GM23338 (cell line): ENCODE data around the gene CCL18. TPM values are rescaled to one million over a fixed set of nuclear protein-coding genes. Genes with fewer than 3 reads are reported as not detected.

Source experiments
- ATAC-seq: fragments of 200-7000 bp; cut with Tn5 transposase; 3 replicates; pipeline ENCODE4 v1.9.1; 2020
- DNase-seq: peaks from one replicate; pipeline ENCODE4 v3.0.0-alpha.2; 2015; ENCODE audit warnings: low spot score
- H2AFZ ChIP-seq: fragments of 200-600 bp; sonication (generic); 2 replicates; pipeline ENCODE4 v1.8.0; 2016; ENCODE audit warnings: antibody characterized with exemption, mild to moderate bottlenecking, moderate library complexity
- H3F3A ChIP-seq: fragments of 200-600 bp; sonication (generic); replicated peaks from 2 replicates; pipeline ENCODE4 v1.8.0; 2017; ENCODE audit warnings: antibody characterized with exemption, mixed run types, low read depth
- H3K27ac ChIP-seq: fragments of 200-600 bp; sonication (generic); 2 replicates; pipeline ENCODE4 v1.6.1; 2016; ENCODE audit warnings: low read depth
- H3K27me3 ChIP-seq: fragments of 200-600 bp; sonication (generic); 2 replicates; pipeline ENCODE4 v1.8.0; 2016; ENCODE audit warnings: mild to moderate bottlenecking, mixed run types, moderate library complexity; ENCODE audit not compliant: insufficient read depth
- H3K36me3 ChIP-seq: fragments of 200-600 bp; sonication (generic); 2 replicates; pipeline ENCODE4 v1.8.0; 2016; ENCODE audit warnings: mild to moderate bottlenecking; ENCODE audit not compliant: insufficient read depth
- H3K4me1 ChIP-seq: fragments of 200-600 bp; sonication (generic); 2 replicates; pipeline ENCODE4 v1.8.0; 2016; ENCODE audit warnings: mild to moderate bottlenecking, moderate library complexity; ENCODE audit not compliant: insufficient read depth
- H3K4me2 ChIP-seq: fragments of 200-600 bp; sonication (generic); 2 replicates; pipeline ENCODE4 v1.7.1; 2017; ENCODE audit warnings: mixed run types
- H3K4me3 ChIP-seq: fragments of 200-600 bp; sonication (generic); 2 replicates; pipeline ENCODE4 v1.6.1; 2016; ENCODE audit warnings: mixed run types
- H3K79me2 ChIP-seq: fragments of 200-600 bp; sonication (generic); replicated peaks from 2 replicates; pipeline ENCODE4 v1.8.0; 2017; ENCODE audit warnings: mild to moderate bottlenecking; ENCODE audit not compliant: insufficient read depth
- H3K9me2 ChIP-seq: fragments of 200-600 bp; sonication (generic); 2 replicates; pipeline ENCODE4 v1.8.0; 2017; ENCODE audit not compliant: insufficient read depth
- H4K20me1 ChIP-seq: fragments of 200-600 bp; sonication (generic); replicated peaks from 2 replicates; pipeline ENCODE4 v1.8.0; 2017; ENCODE audit warnings: mild to moderate bottlenecking; ENCODE audit not compliant: insufficient read depth
- H3K27ac Mint-ChIP-seq: 2 replicates; pipeline ENCODE4 v1.8.0; 2020; ENCODE audit warnings: inconsistent platforms, mild to moderate bottlenecking, moderate library complexity, mixed read lengths
- H3K27me3 Mint-ChIP-seq: 3 replicates; pipeline ENCODE4 v1.8.0; 2022; ENCODE audit warnings: low read depth, mild to moderate bottlenecking, moderate library complexity, mixed read lengths, inconsistent platforms; ENCODE audit not compliant: insufficient read depth, poor library complexity
- H3K36me3 Mint-ChIP-seq: 3 replicates; pipeline ENCODE4 v1.8.0; 2021; ENCODE audit warnings: low read depth, mild to moderate bottlenecking, inconsistent platforms, moderate library complexity, mixed read lengths
- H3K4me1 Mint-ChIP-seq: 3 replicates; pipeline ENCODE4 v1.8.0; 2020; ENCODE audit warnings: mild to moderate bottlenecking, inconsistent platforms, mixed read lengths
- H3K4me3 Mint-ChIP-seq: 3 replicates; pipeline ENCODE4 v1.8.0; 2021; ENCODE audit warnings: moderate library complexity, mild to moderate bottlenecking, inconsistent platforms, mixed read lengths
- H3K9me3 Mint-ChIP-seq: 3 replicates; pipeline ENCODE4 v1.8.0; 2020; ENCODE audit warnings: moderate library complexity, mild to moderate bottlenecking, inconsistent platforms, mixed read lengths
- CREB1 ChIP-seq: fragments of 250-450 bp; sonication (Bioruptor Pico); IDR thresholded peaks from 2 replicates; pipeline ENCODE4 v1.5.0; 2020; ENCODE audit warnings: low read depth, mild to moderate bottlenecking, moderate library complexity
- ETS1 ChIP-seq: IDR thresholded peaks from 2 replicates; pipeline ENCODE4 v1.6.1; 2016; ENCODE audit warnings: antibody characterized with exemption
- EZH2 ChIP-seq: fragments of 200-600 bp; sonication (generic); IDR thresholded peaks from one replicate; pipeline ENCODE4 v1.8.0; 2017; ENCODE audit warnings: antibody characterized with exemption, mild to moderate bottlenecking, low read depth; ENCODE audit not compliant: unreplicated experiment
- EZH2phosphoT487 ChIP-seq: fragments of 200-600 bp; sonication (generic); IDR thresholded peaks from one replicate; pipeline ENCODE4 v1.8.1; 2018; ENCODE audit warnings: antibody characterized with exemption; ENCODE audit not compliant: unreplicated experiment
- JUNB ChIP-seq: IDR thresholded peaks from one replicate; pipeline ENCODE4 v1.6.1; 2016; ENCODE audit warnings: antibody characterized with exemption; ENCODE audit not compliant: unreplicated experiment
- NANOG ChIP-seq: IDR thresholded peaks from 2 replicates; pipeline ENCODE4 v1.6.1; 2016; ENCODE audit warnings: antibody characterized with exemption, borderline replicate concordance
- POLR2AphosphoS5 ChIP-seq: IDR thresholded peaks from 2 replicates; pipeline ENCODE4 v1.6.1; 2016; ENCODE audit warnings: antibody characterized with exemption, low read depth
- STAT1 ChIP-seq: IDR thresholded peaks from one replicate; pipeline ENCODE4 v1.6.1; 2016; ENCODE audit warnings: antibody characterized with exemption; ENCODE audit not compliant: unreplicated experiment
- ZNF114 ChIP-seq: fragments of 250-450 bp; sonication (Bioruptor Pico); IDR thresholded peaks from 2 replicates; pipeline ENCODE4 v1.5.0; 2020; ENCODE audit warnings: mild to moderate bottlenecking, moderate library complexity
- ZNF331 ChIP-seq: fragments of 250-450 bp; sonication (Bioruptor Pico); IDR thresholded peaks from 2 replicates; pipeline ENCODE4 v1.5.0; 2020; ENCODE audit warnings: low read depth, mild to moderate bottlenecking, moderate library complexity
- polyA plus RNA-seq: library from polyadenylated mRNA; unstranded; fragments of >200 nt; fragmentation: Nextera tagmentation; extraction: Ambion mirVana; gene quantifications from 2 replicates; pipeline ENCODE4 v1.2.1, GENCODE V29; 2016
- total RNA-seq: library from RNA; depleted of rRNA; stranded (reverse); fragments of >200 nt; shearing (Covaris generic); gene quantifications from 2 replicates; pipeline ENCODE4 v1.2.3, GENCODE V29; 2014
- TF ChIP-seq, protein P1 (sequence below): IDR thresholded peaks from one replicate; pipeline ENCODE4 v1.6.1; 2018; ENCODE audit warnings: antibody characterized with exemption; ENCODE audit not compliant: unreplicated experiment
- TF ChIP-seq, protein P2 (sequence below): fragments of 250-450 bp; sonication (Bioruptor Pico); IDR thresholded peaks from 2 replicates; pipeline ENCODE4 v1.5.0; 2020; ENCODE audit warnings: mild to moderate bottlenecking, moderate library complexity
- TF ChIP-seq, protein P3 (sequence below), 2 experiments: fragments of 200-600 bp in 1 of 2; sonication (generic) in 1 of 2; conservative IDR thresholded peaks; 2 replicates each; pipeline versions ENCODE4 v1.5.1 to v1.6.1; 2016 to 2017; ENCODE audit warnings: antibody characterized with exemption in 2 of 2, low read depth in 2 of 2, mild to moderate bottlenecking in 2 of 2, moderate library complexity in 1 of 2

CCL18 gene
- total and polyA plus RNA-seq, 2 experiments from 2014 or later: not detected

DNA sequence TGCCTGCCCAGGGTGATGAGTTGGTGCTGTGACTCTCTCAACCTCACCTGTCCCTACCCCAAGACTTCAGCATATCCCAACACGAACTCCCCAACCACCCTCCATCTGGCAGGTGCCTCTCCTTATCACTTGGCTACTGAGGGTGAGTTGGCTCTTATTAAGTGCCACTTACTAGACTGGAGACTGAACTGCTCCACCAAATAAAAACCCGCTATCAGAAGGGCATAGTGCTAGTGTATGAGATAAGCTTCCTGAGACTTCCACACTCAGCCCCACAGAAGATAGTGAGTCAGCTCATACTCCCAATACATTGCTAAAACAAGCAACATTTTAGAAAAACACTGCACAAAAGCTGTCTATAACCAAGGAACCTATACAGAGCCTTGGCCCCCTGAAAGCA, 16.0 kb upstream of the CCL18 start:
- Histone ChIP-seq H3K27me3 (no peaks in the 10 kb centered on the region), H3K79me2 (no peaks in the 10 kb centered on the region), H3K9me2 (no peaks in the 10 kb centered on the region; the same call in 1 of the 2 replicates), H3K27ac (no peak overlapping the region), H3K4me2 (no peak overlapping the region), H3F3A (no peaks in the 10 kb centered on the region), H2AFZ (no peak overlapping the region), H3K4me1 (no peaks in the 10 kb centered on the region), H4K20me1 (no peaks in the 10 kb centered on the region), H3K4me3 (no peak overlapping the region), H3K36me3 (0 out of 2 replicates have a peak, but pooled peaks cover 3% of the 10 kb centered on the region)
- Mint-ChIP-seq H3K9me3 (peaks cover 22% of the 10 kb centered on the region), H3K36me3 (no peaks in the 10 kb centered on the region), H3K4me1 (no peaks in the 10 kb centered on the region), H3K4me3 (no peak overlapping the region), H3K27ac (no peak overlapping the region), H3K27me3 (no peaks in the 10 kb centered on the region)
- TF ChIP-seq POLR2AphosphoS5 (no peak), EZH2phosphoT487 (no peak), ZNF114 (CRISPR knock-in tag) (no peak), ZNF331 (CRISPR knock-in tag) (no peak), CREB1 (CRISPR knock-in tag) (no peak), NANOG (no peak), JUNB (no peak), STAT1 (no peak), EZH2 (no peak), ETS1 (no peak)
- TF ChIP-seq, protein P1, sequence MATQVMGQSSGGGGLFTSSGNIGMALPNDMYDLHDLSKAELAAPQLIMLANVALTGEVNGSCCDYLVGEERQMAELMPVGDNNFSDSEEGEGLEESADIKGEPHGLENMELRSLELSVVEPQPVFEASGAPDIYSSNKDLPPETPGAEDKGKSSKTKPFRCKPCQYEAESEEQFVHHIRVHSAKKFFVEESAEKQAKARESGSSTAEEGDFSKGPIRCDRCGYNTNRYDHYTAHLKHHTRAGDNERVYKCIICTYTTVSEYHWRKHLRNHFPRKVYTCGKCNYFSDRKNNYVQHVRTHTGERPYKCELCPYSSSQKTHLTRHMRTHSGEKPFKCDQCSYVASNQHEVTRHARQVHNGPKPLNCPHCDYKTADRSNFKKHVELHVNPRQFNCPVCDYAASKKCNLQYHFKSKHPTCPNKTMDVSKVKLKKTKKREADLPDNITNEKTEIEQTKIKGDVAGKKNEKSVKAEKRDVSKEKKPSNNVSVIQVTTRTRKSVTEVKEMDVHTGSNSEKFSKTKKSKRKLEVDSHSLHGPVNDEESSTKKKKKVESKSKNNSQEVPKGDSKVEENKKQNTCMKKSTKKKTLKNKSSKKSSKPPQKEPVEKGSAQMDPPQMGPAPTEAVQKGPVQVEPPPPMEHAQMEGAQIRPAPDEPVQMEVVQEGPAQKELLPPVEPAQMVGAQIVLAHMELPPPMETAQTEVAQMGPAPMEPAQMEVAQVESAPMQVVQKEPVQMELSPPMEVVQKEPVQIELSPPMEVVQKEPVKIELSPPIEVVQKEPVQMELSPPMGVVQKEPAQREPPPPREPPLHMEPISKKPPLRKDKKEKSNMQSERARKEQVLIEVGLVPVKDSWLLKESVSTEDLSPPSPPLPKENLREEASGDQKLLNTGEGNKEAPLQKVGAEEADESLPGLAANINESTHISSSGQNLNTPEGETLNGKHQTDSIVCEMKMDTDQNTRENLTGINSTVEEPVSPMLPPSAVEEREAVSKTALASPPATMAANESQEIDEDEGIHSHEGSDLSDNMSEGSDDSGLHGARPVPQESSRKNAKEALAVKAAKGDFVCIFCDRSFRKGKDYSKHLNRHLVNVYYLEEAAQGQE: no peak
- TF ChIP-seq, protein P2, sequence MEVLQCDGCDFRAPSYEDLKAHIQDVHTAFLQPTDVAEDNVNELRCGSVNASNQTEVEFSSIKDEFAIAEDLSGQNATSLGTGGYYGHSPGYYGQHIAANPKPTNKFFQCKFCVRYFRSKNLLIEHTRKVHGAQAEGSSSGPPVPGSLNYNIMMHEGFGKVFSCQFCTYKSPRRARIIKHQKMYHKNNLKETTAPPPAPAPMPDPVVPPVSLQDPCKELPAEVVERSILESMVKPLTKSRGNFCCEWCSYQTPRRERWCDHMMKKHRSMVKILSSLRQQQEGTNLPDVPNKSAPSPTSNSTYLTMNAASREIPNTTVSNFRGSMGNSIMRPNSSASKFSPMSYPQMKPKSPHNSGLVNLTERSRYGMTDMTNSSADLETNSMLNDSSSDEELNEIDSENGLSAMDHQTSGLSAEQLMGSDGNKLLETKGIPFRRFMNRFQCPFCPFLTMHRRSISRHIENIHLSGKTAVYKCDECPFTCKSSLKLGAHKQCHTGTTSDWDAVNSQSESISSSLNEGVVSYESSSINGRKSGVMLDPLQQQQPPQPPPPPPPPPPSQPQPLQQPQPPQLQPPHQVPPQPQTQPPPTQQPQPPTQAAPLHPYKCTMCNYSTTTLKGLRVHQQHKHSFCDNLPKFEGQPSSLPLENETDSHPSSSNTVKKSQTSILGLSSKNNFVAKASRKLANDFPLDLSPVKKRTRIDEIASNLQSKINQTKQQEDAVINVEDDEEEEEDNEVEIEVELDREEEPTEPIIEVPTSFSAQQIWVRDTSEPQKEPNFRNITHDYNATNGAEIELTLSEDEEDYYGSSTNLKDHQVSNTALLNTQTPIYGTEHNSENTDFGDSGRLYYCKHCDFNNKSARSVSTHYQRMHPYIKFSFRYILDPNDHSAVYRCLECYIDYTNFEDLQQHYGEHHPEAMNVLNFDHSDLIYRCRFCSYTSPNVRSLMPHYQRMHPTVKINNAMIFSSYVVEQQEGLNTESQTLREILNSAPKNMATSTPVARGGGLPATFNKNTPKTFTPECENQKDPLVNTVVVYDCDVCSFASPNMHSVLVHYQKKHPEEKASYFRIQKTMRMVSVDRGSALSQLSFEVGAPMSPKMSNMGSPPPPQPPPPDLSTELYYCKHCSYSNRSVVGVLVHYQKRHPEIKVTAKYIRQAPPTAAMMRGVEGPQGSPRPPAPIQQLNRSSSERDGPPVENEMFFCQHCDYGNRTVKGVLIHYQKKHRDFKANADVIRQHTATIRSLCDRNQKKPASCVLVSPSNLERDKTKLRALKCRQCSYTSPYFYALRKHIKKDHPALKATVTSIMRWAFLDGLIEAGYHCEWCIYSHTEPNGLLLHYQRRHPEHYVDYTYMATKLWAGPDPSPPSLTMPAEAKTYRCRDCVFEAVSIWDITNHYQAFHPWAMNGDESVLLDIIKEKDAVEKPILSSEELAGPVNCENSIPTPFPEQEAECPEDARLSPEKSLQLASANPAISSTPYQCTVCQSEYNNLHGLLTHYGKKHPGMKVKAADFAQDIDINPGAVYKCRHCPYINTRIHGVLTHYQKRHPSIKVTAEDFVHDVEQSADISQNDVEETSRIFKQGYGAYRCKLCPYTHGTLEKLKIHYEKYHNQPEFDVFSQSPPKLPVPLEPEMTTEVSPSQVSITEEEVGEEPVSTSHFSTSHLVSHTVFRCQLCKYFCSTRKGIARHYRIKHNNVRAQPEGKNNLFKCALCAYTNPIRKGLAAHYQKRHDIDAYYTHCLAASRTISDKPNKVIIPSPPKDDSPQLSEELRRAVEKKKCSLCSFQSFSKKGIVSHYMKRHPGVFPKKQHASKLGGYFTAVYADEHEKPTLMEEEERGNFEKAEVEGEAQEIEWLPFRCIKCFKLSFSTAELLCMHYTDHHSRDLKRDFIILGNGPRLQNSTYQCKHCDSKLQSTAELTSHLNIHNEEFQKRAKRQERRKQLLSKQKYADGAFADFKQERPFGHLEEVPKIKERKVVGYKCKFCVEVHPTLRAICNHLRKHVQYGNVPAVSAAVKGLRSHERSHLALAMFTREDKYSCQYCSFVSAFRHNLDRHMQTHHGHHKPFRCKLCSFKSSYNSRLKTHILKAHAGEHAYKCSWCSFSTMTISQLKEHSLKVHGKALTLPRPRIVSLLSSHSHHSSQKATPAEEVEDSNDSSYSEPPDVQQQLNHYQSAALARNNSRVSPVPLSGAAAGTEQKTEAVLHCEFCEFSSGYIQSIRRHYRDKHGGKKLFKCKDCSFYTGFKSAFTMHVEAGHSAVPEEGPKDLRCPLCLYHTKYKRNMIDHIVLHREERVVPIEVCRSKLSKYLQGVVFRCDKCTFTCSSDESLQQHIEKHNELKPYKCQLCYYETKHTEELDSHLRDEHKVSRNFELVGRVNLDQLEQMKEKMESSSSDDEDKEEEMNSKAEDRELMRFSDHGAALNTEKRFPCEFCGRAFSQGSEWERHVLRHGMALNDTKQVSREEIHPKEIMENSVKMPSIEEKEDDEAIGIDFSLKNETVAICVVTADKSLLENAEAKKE: no peak
- TF ChIP-seq, protein P3, sequence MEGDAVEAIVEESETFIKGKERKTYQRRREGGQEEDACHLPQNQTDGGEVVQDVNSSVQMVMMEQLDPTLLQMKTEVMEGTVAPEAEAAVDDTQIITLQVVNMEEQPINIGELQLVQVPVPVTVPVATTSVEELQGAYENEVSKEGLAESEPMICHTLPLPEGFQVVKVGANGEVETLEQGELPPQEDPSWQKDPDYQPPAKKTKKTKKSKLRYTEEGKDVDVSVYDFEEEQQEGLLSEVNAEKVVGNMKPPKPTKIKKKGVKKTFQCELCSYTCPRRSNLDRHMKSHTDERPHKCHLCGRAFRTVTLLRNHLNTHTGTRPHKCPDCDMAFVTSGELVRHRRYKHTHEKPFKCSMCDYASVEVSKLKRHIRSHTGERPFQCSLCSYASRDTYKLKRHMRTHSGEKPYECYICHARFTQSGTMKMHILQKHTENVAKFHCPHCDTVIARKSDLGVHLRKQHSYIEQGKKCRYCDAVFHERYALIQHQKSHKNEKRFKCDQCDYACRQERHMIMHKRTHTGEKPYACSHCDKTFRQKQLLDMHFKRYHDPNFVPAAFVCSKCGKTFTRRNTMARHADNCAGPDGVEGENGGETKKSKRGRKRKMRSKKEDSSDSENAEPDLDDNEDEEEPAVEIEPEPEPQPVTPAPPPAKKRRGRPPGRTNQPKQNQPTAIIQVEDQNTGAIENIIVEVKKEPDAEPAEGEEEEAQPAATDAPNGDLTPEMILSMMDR (conservative IDR thresholded peaks at IDR 0.05; ENCODE audit: low read depth in 2 of 2): no peak
- no peak for DNase-seq
- no peak for ATAC-seq
